ENCODE measurements around the gene UBE3B.

- TF ChIP-seq CTCF (IDR thresholded peaks at IDR 0.05) (no peak), POLR2A (IDR thresholded peaks at IDR 0.05) (no peak), POLR2AphosphoS5 (IDR thresholded peaks at IDR 0.05) (no peak)
Measured at GRCh38 chr12:109545826-109546225, 68.4 kb downstream of the UBE3B start.

Measured in prostate gland (tissue), 2 donors.